PFSK-1 (cell line): Measurements from ENCODE around the gene DOK1.

Experiments
- FOXP2 ChIP-seq: optimal IDR thresholded peaks from 2 replicates; pipeline ENCODE3; 2011; ENCODE audit warnings: borderline replicate concordance, control low read depth, inconsistent platforms; ENCODE audit not compliant: insufficient read depth; ENCODE audit errors: extremely low read length, extremely low read depth
- POLR2AphosphoS5 ChIP-seq: IDR thresholded peaks from 2 replicates; pipeline ENCODE4 v1.6.1; 2012; ENCODE audit warnings: low read depth, mild to moderate bottlenecking, control low read depth, low read length, moderate library complexity
- REST ChIP-seq, 2 experiments: IDR thresholded peaks; 2 replicates each; pipeline versions ENCODE4 v1.6.1 to v1.8.0; 2011 to 2012; ENCODE audit warnings: low read depth in 2 of 2, low read length in 2 of 2, control low read depth in 1 of 2, inconsistent platforms in 1 of 2, mild to moderate bottlenecking in 1 of 2, moderate library complexity in 1 of 2; ENCODE audit not compliant: insufficient read depth in 1 of 2
- SIN3A ChIP-seq: IDR thresholded peaks from 2 replicates; pipeline ENCODE4 v1.6.1; 2012; ENCODE audit warnings: mild to moderate bottlenecking, low read length, moderate library complexity, borderline replicate concordance; ENCODE audit not compliant: insufficient read depth
- TAF1 ChIP-seq: IDR thresholded peaks from 2 replicates; pipeline ENCODE4 v1.6.1; 2012; ENCODE audit warnings: low read length, control low read depth, borderline replicate concordance; ENCODE audit not compliant: insufficient read depth

The DOK1 gene

GRCh38 chr2:74536166-74536950 lies 18.2 kb upstream of the DOK1 start:
- TF ChIP-seq REST (IDR thresholded peaks at IDR 0.05; ENCODE audit: insufficient read depth in 1 of 2, low read depth in 2 of 2, low read length in 2 of 2) (no peak), SIN3A (no peak), FOXP2 (no peak), TAF1 (no peak), POLR2AphosphoS5 (no peak)

GRCh38 chr2:74537140-74537539 lies 17.4 kb upstream of the DOK1 start:
- TF ChIP-seq TAF1 (no peak), SIN3A (no peak), POLR2AphosphoS5 (no peak), FOXP2 (no peak), REST (IDR thresholded peaks at IDR 0.05; ENCODE audit: insufficient read depth in 1 of 2, low read depth in 2 of 2, low read length in 2 of 2) (no peak)

GRCh38 chr2:74538881-74539339 lies 15.6 kb upstream of the DOK1 start:
- TF ChIP-seq FOXP2 (no peak), REST (IDR thresholded peaks at IDR 0.05; ENCODE audit: insufficient read depth in 1 of 2, low read depth in 2 of 2, low read length in 2 of 2) (no peak), SIN3A (no peak), TAF1 (no peak), POLR2AphosphoS5 (no peak)

- TF ChIP-seq SIN3A (no peak), TAF1 (no peak), FOXP2 (no peak), POLR2AphosphoS5 (no peak), REST (IDR thresholded peaks at IDR 0.05; ENCODE audit: insufficient read depth in 1 of 2, low read depth in 2 of 2, low read length in 2 of 2) (no peak)
Measured at GRCh38 chr2:74540291-74540690, 14.2 kb upstream of the DOK1 start.
